Epithelial cell of esophagus (primary cell): ENCODE data around the gene RAI1.

Source experiments
- DNase-seq: peaks from one replicate; pipeline ENCODE4 v3.0.0; 2010; ENCODE audit warnings: low read depth
- H3K4me3 ChIP-seq: 2 replicates; pipeline ENCODE4 v1.5.1; 2011; ENCODE audit warnings: mild to moderate bottlenecking, low read length, control low read depth
- TF ChIP-seq, protein P1 (sequence below): IDR thresholded peaks from 2 replicates; pipeline ENCODE4 v1.5.1; 2011; ENCODE audit warnings: low read depth, mild to moderate bottlenecking, low read length, control low read depth, inconsistent platforms; ENCODE audit not compliant: insufficient read depth; ENCODE audit errors: missing control alignments

RAI1 gene

DNA sequence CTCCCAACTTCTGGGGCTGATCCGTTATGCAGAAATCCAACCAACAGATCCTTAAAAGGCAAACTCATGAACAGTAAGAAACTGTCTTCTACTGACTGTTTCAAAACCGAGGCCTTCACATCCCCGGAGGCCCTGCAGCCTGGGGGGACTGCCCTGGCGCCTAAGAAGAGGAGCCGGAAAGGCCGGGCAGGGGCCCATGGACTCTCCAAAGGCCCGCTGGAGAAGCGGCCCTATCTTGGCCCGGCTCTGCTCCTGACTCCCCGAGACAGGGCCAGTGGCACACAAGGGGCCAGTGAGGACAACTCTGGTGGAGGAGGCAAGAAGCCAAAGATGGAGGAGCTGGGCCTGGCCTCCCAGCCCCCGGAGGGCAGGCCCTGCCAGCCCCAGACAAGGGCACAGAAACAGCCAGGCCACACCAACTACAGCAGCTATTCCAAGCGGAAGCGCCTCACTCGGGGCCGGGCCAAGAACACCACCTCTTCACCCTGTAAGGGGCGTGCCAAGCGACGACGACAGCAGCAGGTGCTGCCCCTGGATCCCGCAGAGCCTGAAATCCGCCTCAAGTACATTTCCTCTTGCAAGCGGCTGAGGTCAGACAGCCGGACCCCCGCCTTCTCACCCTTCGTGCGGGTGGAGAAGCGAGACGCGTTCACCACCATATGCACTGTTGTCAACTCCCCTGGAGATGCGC lies 116.0 kb downstream of the RAI1 start:
- TF ChIP-seq, protein P1, sequence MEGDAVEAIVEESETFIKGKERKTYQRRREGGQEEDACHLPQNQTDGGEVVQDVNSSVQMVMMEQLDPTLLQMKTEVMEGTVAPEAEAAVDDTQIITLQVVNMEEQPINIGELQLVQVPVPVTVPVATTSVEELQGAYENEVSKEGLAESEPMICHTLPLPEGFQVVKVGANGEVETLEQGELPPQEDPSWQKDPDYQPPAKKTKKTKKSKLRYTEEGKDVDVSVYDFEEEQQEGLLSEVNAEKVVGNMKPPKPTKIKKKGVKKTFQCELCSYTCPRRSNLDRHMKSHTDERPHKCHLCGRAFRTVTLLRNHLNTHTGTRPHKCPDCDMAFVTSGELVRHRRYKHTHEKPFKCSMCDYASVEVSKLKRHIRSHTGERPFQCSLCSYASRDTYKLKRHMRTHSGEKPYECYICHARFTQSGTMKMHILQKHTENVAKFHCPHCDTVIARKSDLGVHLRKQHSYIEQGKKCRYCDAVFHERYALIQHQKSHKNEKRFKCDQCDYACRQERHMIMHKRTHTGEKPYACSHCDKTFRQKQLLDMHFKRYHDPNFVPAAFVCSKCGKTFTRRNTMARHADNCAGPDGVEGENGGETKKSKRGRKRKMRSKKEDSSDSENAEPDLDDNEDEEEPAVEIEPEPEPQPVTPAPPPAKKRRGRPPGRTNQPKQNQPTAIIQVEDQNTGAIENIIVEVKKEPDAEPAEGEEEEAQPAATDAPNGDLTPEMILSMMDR = no peak
- H3K4me3 ChIP-seq = no peak overlapping the region
- DNase-seq = no peak

DNA sequence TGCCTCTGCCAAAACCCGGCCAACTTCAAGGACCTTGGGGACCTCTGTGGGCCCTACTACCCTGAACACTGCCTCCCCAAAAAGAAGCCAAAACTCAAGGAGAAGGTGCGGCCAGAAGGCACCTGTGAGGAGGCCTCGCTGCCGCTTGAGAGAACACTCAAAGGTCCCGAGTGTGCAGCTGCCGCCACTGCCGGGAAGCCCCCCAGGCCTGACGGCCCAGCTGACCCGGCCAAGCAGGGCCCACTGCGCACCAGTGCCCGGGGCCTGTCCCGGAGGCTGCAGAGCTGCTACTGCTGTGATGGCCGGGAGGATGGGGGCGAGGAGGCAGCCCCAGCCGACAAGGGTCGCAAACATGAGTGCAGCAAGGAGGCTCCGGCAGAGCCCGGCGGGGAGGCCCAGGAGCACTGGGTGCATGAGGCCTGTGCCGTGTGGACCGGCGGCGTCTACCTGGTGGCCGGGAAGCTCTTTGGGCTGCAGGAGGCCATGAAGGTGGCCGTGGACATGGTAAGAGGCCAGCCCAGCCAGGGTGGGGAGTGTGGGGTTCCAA lies 116.8 kb downstream of the RAI1 start:
- TF ChIP-seq, protein P1 = no peak
- no peak overlapping the region for H3K4me3 ChIP-seq
- DNase-seq = no peak

DNA sequence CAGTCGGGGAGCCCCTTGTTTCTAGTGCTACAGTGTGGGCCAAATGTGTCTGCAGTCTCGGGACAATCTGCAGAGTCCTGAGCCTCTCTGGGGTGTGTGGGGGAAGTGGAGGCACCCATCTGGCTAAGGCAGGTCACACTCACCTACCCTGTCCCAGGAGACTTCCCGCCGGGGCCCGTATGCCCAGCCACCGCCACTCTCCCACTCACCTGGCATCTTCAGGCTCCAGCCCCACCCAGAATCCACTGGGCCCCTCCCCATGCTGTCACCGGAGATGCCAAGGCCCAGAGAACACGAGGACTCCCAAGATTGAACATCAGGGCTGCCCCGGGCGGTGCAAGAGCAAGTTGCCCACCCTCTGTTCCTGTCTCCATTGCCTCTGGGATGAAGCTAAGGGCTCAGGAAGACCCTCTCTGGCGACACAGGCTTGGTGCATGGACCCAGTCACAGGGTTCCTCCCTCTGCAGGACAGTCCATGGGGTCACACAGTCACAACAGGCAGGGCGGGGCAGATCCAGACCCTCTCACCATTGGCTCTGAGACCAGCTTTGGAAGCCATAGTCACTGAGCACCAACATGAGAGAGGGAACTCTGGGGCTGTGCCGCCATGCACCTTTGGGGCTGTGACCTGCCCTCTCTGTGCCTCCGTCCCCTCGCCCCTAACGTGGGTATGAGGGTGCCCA lies 117.5 kb downstream of the RAI1 start:
- H3K4me3 ChIP-seq = no peak overlapping the region
- no peak for DNase-seq
- TF ChIP-seq, protein P1 = no peak

DNA sequence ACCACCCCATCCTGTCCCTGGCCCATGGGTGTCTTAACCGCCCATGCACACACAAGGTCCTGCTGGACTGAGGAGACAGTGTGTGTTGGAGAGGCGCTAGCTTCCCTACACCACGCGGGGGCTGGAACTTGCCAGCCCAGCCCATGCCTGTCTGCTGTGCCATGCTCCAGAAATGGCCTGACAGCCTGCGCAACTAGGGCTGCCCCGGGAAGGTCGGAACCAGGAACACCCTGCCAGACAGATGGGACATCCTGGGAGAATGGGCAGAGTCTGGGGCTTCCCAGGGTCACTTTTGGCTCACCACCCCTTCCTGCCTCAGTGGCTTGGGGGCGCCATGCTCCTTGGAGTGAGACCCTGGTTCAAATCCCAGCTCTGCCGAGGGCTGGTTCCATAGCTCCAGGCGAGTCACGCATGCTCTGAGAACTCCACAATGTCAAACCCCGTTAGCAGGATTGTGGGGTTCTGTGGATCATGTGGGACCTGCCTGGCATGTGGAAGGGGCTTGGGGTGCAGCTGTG lies 119.3 kb downstream of the RAI1 start:
- H3K4me3 ChIP-seq = no peak overlapping the region
- no peak for DNase-seq
- TF ChIP-seq, protein P1 = no peak

DNA sequence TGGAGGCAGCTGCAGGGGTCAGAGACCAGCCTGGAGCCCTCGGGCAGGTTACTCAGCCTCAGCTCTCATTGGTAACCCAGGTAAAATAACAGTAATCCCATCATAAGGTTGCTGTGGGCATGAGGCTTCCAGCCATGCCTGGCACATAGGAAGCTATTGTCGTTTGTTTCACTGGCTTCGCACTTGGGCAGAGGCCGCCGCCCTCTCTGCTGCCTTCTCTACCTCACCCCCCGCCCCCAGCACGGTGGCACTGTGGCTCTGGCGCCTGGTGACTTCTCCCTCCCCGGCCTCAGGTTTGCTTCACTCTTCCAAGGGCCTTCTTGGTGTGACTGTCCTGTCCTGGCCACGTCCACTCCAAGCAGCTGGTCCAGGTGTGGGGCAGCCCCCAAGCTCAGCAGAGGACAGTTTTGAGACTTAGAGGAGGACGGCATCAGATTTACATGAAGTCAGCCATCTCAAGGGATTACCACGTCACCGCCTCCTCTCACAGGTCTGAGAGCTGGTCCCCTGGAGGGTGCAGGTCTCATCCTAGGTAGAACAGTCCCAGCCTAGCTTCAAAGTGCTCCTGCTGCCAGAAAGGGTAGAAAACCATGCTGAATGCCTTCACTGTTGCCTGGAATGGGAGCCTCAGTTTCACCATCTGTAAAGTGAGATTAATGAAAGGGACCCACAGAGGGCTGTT lies 120.7 kb downstream of the RAI1 start:
- TF ChIP-seq, protein P1 = no peak
- no peak for DNase-seq
- H3K4me3 ChIP-seq = no peak overlapping the region

DNA sequence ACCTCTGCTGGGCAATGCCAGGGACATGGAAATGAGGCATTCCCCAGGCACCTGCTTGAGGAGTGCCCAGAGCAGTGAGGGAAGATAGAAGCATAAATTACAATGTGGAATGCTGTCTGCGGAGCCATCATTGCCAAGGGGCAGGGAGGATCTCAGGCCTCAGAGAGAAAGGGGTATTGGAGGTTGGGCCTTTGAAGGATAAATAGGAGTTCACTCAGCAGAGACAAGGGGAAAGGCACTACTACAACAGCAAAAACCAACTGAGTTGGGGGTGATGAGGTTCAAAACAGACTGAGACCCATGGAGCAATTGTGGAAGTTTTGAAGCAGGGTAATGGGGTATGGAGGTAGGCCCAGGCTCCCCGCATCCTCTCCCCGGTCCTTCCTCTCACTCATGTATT lies 122.7 kb downstream of the RAI1 start:
- no peak for DNase-seq
- TF ChIP-seq, protein P1 = no peak
- H3K4me3 ChIP-seq = no peak overlapping the region
